K562 (cell line): ENCODE data around the gene MED19. TPM values are rescaled to one million over a fixed set of nuclear protein-coding genes. Genes with fewer than 3 reads are reported as not detected.
A peak's percentile ranks its signal among the peaks of the same experiment; 100 is the strongest.

ENCODE experiments used
- ATF7 ChIP-seq: fragments of 450-650 bp; IDR thresholded peaks from 2 replicates; pipeline ENCODE4 v1.7.1; 2014; ENCODE audit warnings: mild to moderate bottlenecking, moderate library complexity
- DNMT1 ChIP-seq: fragments of 450-650 bp; IDR thresholded peaks from 2 replicates; pipeline ENCODE4 v1.6.1; 2016; ENCODE audit warnings: antibody characterized with exemption, mild to moderate bottlenecking
- ELF1 ChIP-seq: fragments of 200-800 bp; sonication (Bioruptor generic); IDR thresholded peaks from 2 replicates; pipeline ENCODE4 v1.6.1; 2016; ENCODE audit warnings: missing genetic modification characterization, missing compliant biosample characterization
- MAZ ChIP-seq, 2 experiments: fragments of 450-650 bp in 1 of 2; sonication (generic) in 1 of 2; formaldehyde crosslinking; IDR thresholded peaks in 1 of 2; conservative IDR thresholded peaks in 1 of 2; 2 replicates each; pipeline versions ENCODE4 v1.4.0 to v1.5.0; 2020; ENCODE audit warnings: mild to moderate bottlenecking in 1 of 2, missing genetic modification reagents in 1 of 2
- NR1H2 ChIP-seq: sonication (generic); formaldehyde crosslinking; IDR thresholded peaks from 2 replicates; pipeline ENCODE4 v1.4.0; 2020; ENCODE audit warnings: mild to moderate bottlenecking, missing genetic modification reagents
- POLR2A ChIP-seq: fragments of 450-650 bp; conservative IDR thresholded peaks from 2 replicates; pipeline ENCODE4 v1.6.1; 2016
- POLR3A ChIP-seq: IDR thresholded peaks from 2 replicates; pipeline ENCODE4 v1.6.1; 2011; ENCODE audit warnings: borderline replicate concordance, mild to moderate bottlenecking, moderate library complexity; ENCODE audit not compliant: insufficient read length, insufficient read depth; ENCODE audit errors: extremely low read depth
- RAD21 ChIP-seq, 2 experiments: fragments of 250-450 bp in 1 of 2; fragments of 450-650 bp in 1 of 2; sonication (Bioruptor Pico) in 1 of 2; formaldehyde crosslinking in 1 of 2; IDR thresholded peaks in 1 of 2; conservative IDR thresholded peaks in 1 of 2; 2 replicates each; pipeline versions ENCODE4 v1.4.0 to v1.8.0; 2020 to 2022; ENCODE audit warnings: mild to moderate bottlenecking in 2 of 2, moderate library complexity in 1 of 2
- SAFB ChIP-seq: fragments of 200-400 bp; formaldehyde crosslinking; IDR thresholded peaks from 2 replicates; pipeline ENCODE4 v1.6.1; 2017; ENCODE audit warnings: low read depth, low read length, borderline replicate concordance
- SMARCA4 ChIP-seq: fragments of 450-650 bp; IDR thresholded peaks from 2 replicates; pipeline ENCODE4 v1.6.1; 2016
- SMC3 ChIP-seq: conservative IDR thresholded peaks from 2 replicates; pipeline ENCODE4 v1.6.1; 2011; ENCODE audit warnings: low read depth, low read length, improper control_type of control experiment; ENCODE audit not compliant: insufficient read depth
- SNIP1 ChIP-seq: fragments of 450-650 bp; IDR thresholded peaks from 2 replicates; pipeline ENCODE4 v1.7.1; 2017; ENCODE audit warnings: low read depth, mild to moderate bottlenecking
- TGIF2 ChIP-seq: sonication (generic); formaldehyde crosslinking; IDR thresholded peaks from 2 replicates; pipeline ENCODE4 v1.8.1; 2022; ENCODE audit warnings: mild to moderate bottlenecking, missing genetic modification reagents, moderate library complexity
- ZNF197 ChIP-seq: fragments of 200-800 bp; sonication (Bioruptor generic); IDR thresholded peaks from 2 replicates; pipeline ENCODE4 v1.6.1; 2016; ENCODE audit warnings: low read depth, missing genetic modification characterization, missing compliant biosample characterization
- polyA plus RNA-seq, 8 experiments: library from polyadenylated mRNA; depleted of rRNA in 4 of 8; stranded (reverse) in 5 of 8; unstranded in 3 of 8; fragments of >200 nt; fragmentation: Nextera tagmentation in 2 of 8; fragmentation: Illumina TruSeq in 1 of 8; extraction: Ambion mirVana in 2 of 8; extraction: Trizol in 1 of 8; gene quantifications; 2 replicates each; pipeline versions ENCODE4 v1.2.1 to v1.2.3, GENCODE V29; 2011 to 2014; ENCODE audit warnings: inconsistent platforms in 1 of 8, missing spikeins in 1 of 8
- total RNA-seq, 7 experiments: library from RNA; depleted of rRNA in 6 of 7; stranded (reverse); fragments of >200 nt in 6 of 7; fragmentation: Illumina TruSeq in 2 of 7; extraction: Trizol in 2 of 7; gene quantifications; 2 replicates each; pipeline versions ENCODE4 v1.2.1 to v1.2.3, GENCODE V29; 2011 to 2021; ENCODE audit warnings: low replicate concordance in 1 of 7
- TF ChIP-seq, protein P1 (sequence below): fragments of 250-450 bp; sonication (Bioruptor Pico); IDR thresholded peaks from 2 replicates; pipeline ENCODE4 v1.6.1; 2021; ENCODE audit warnings: mild to moderate bottlenecking
- TF ChIP-seq, protein P2 (sequence below): IDR thresholded peaks from 2 replicates; pipeline ENCODE4 v1.6.1; 2012; ENCODE audit warnings: low read depth, low read length, improper control_type of control experiment, borderline replicate concordance
- TF ChIP-seq, protein P3 (sequence below): sonication (generic); formaldehyde crosslinking; IDR thresholded peaks from 2 replicates; pipeline ENCODE4 v1.8.0; 2023; ENCODE audit warnings: mild to moderate bottlenecking, missing genetic modification reagents
- TF ChIP-seq, protein P4 (sequence below): sonication (generic); formaldehyde crosslinking; IDR thresholded peaks from 2 replicates; pipeline ENCODE4 v1.8.0; 2023; ENCODE audit warnings: mild to moderate bottlenecking, missing genetic modification reagents

MED19 gene
- total and polyA plus RNA-seq, 9 of the 15 experiments (the other 6 are each of a cell fraction or from before 2014, with no cell fraction given), result 7.3 to 23.5 (median 15.0) TPM

DNA sequence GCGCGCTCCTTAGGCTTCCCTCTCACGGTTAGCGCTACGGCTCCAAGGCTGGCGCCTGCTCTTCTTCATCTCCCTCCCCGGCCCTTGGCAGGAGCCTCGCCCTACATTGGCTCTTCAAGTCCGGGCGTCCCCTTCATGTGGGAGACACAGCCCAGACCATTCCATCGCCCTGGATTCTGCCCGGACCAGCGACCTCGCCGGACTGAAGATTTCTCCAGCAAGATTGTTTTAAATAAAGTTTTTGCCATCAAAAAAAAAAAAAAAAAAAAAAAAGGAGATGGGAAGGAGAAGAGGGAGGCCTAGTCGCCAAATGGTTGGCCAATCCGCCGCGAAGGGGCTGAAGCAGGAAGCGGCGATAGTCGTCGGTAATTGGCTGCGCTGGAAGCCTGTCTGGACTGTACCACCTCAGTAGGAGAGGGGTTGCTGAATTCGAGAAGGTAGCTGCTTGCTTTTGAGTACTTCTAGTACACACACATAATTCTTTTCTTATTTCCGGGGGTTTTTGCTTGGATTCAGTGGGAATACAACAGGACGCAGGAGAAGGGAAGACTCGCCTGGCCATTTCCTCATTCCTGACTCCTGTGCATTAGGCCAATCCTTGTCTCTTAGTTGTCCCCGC is 44.8 kb downstream of the MED19 start (continued):
- no peak for TF ChIP-seq SAFB
- TF ChIP-seq DNMT1, result no peak
- TF ChIP-seq RAD21 (CRISPR knock-in tag; conservative IDR thresholded peaks at IDR 0.05 in 1 of 2, IDR thresholded peaks at IDR 0.05 in 1 of 2), result no peak
- TF ChIP-seq TGIF2 (CRISPR knock-in tag), result no peak
- TF ChIP-seq MAZ (CRISPR knock-in tag; conservative IDR thresholded peaks at IDR 0.05 in 1 of 2, IDR thresholded peaks at IDR 0.05 in 1 of 2), result no peak; a peak in 1 of 4 replicates
- TF ChIP-seq SNIP1, result no peak
- TF ChIP-seq ELF1 (tag), result peak; percentile 96
- TF ChIP-seq, protein P1, sequence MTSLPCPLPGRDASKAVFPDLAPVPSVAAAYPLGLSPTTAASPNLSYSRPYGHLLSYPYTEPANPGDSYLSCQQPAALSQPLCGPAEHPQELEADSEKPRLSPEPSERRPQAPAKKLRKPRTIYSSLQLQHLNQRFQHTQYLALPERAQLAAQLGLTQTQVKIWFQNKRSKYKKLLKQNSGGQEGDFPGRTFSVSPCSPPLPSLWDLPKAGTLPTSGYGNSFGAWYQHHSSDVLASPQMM, result no peak
- peak; percentile 20; the same call in 1 of the 2 replicates for TF ChIP-seq ZNF197 (CRISPR knock-in tag)
- TF ChIP-seq POLR3A, result no peak
- TF ChIP-seq, protein P2, sequence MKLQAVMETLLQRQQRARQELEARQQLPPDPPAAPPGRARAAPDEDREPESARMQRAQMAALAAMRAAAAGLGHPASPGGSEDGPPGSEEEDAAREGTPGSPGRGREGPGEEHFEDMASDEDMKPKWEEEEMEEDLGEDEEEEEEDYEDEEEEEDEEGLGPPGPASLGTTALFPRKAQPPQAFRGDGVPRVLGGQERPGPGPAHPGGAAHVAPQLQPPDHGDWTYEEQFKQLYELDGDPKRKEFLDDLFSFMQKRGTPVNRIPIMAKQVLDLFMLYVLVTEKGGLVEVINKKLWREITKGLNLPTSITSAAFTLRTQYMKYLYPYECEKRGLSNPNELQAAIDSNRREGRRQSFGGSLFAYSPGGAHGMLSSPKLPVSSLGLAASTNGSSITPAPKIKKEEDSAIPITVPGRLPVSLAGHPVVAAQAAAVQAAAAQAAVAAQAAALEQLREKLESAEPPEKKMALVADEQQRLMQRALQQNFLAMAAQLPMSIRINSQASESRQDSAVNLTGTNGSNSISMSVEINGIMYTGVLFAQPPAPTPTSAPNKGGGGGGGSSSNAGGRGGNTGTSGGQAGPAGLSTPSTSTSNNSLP, result no peak
- no peak for TF ChIP-seq SMC3
- TF ChIP-seq, protein P3, sequence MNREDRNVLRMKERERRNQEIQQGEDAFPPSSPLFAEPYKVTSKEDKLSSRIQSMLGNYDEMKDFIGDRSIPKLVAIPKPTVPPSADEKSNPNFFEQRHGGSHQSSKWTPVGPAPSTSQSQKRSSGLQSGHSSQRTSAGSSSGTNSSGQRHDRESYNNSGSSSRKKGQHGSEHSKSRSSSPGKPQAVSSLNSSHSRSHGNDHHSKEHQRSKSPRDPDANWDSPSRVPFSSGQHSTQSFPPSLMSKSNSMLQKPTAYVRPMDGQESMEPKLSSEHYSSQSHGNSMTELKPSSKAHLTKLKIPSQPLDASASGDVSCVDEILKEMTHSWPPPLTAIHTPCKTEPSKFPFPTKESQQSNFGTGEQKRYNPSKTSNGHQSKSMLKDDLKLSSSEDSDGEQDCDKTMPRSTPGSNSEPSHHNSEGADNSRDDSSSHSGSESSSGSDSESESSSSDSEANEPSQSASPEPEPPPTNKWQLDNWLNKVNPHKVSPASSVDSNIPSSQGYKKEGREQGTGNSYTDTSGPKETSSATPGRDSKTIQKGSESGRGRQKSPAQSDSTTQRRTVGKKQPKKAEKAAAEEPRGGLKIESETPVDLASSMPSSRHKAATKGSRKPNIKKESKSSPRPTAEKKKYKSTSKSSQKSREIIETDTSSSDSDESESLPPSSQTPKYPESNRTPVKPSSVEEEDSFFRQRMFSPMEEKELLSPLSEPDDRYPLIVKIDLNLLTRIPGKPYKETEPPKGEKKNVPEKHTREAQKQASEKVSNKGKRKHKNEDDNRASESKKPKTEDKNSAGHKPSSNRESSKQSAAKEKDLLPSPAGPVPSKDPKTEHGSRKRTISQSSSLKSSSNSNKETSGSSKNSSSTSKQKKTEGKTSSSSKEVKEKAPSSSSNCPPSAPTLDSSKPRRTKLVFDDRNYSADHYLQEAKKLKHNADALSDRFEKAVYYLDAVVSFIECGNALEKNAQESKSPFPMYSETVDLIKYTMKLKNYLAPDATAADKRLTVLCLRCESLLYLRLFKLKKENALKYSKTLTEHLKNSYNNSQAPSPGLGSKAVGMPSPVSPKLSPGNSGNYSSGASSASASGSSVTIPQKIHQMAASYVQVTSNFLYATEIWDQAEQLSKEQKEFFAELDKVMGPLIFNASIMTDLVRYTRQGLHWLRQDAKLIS, result 0 out of 2 replicates have a peak, but pooled peaks have one; percentile 11
- peak; percentile 100 for TF ChIP-seq ATF7
- 0 out of 2 replicates have a peak, but pooled peaks have one; percentile 47 for TF ChIP-seq SMARCA4
- peak; percentile 79; the same call in 1 of the 2 replicates for TF ChIP-seq NR1H2 (CRISPR knock-in tag)
- TF ChIP-seq POLR2A, result peak; percentile 79
- TF ChIP-seq, protein P4, sequence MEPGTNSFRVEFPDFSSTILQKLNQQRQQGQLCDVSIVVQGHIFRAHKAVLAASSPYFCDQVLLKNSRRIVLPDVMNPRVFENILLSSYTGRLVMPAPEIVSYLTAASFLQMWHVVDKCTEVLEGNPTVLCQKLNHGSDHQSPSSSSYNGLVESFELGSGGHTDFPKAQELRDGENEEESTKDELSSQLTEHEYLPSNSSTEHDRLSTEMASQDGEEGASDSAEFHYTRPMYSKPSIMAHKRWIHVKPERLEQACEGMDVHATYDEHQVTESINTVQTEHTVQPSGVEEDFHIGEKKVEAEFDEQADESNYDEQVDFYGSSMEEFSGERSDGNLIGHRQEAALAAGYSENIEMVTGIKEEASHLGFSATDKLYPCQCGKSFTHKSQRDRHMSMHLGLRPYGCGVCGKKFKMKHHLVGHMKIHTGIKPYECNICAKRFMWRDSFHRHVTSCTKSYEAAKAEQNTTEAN (CRISPR knock-in tag), result no peak
